ENCODE results near the gene SCNN1B.

GRCh38 chr16:23317751-23318150 lies 15.6 kb downstream of the SCNN1B start:
- TF ChIP-seq CTCF (IDR thresholded peaks at IDR 0.05; ENCODE audit: insufficient read depth, low read length, poor library complexity, severe bottlenecking) (no peak), EZH2phosphoT487 (conservative IDR thresholded peaks at IDR 0.05; ENCODE audit: low read length) (no peak)
